SU-DHL-6 (cell line): Measurements from ENCODE around the gene FOSL2.

ENCODE experiments used
- H2AFZ ChIP-seq: fragments of 200-600 bp; sonication (generic); 2 replicates; pipeline ENCODE4 v1.6.1; 2014; ENCODE audit warnings: low read depth, mild to moderate bottlenecking, moderate library complexity, mixed read lengths, antibody characterized with exemption, low read length; ENCODE audit not compliant: severe bottlenecking
- H3F3A ChIP-seq: fragments of 200-600 bp; shearing (Covaris generic); 2 replicates; pipeline ENCODE4 v1.6.0; 2016; ENCODE audit warnings: antibody characterized with exemption, mild to moderate bottlenecking; ENCODE audit not compliant: insufficient read depth
- H3K27ac ChIP-seq: fragments of 200-600 bp; sonication (generic); 2 replicates; pipeline ENCODE4 v1.5.1; 2016; ENCODE audit warnings: low read depth, mild to moderate bottlenecking, low read length, moderate library complexity, mixed read lengths
- H3K27me3 ChIP-seq: fragments of 200-600 bp; sonication (generic), shearing (Covaris generic); 2 replicates; pipeline ENCODE4 v1.6.0; 2014; ENCODE audit warnings: mild to moderate bottlenecking, low read length
- H3K36me3 ChIP-seq: fragments of 200-600 bp; sonication (generic); 2 replicates; pipeline ENCODE4 v1.6.1; 2014; ENCODE audit warnings: mild to moderate bottlenecking, low read length, mixed read lengths
- H3K4me2 ChIP-seq: fragments of 300-600, 200-600 bp; shearing (Covaris generic), sonication (generic); 2 replicates; pipeline ENCODE4 v1.6.0; 2014; ENCODE audit warnings: low read length, low read depth, mild to moderate bottlenecking; ENCODE audit not compliant: poor library complexity, severe bottlenecking
- H3K4me3 ChIP-seq: fragments of 200-600 bp; sonication (generic); 2 replicates; pipeline ENCODE4 v1.5.1; 2014; ENCODE audit warnings: antibody characterized with exemption, low read length, mild to moderate bottlenecking, mixed read lengths; ENCODE audit not compliant: insufficient read depth, poor library complexity, severe bottlenecking
- H3K79me2 ChIP-seq: fragments of 200-600 bp; sonication (generic); 2 replicates; pipeline ENCODE4 v1.6.1; 2014; ENCODE audit warnings: mild to moderate bottlenecking, low read length, moderate library complexity; ENCODE audit not compliant: insufficient read depth
- H3K9ac ChIP-seq: fragments of 200-600 bp; sonication (generic); 2 replicates; pipeline ENCODE4 v1.7.0; 2014; ENCODE audit warnings: mild to moderate bottlenecking, low read length
- H3K9me2 ChIP-seq: fragments of 200-600 bp; sonication (generic); replicated peaks from 2 replicates; pipeline ENCODE4 v1.6.1; 2014; ENCODE audit warnings: low read length; ENCODE audit not compliant: insufficient read depth
- H3K9me3 ChIP-seq: fragments of 200-600 bp; sonication (generic); 2 replicates; pipeline ENCODE4 v1.6.1; 2014; ENCODE audit warnings: low read length, mixed read lengths; ENCODE audit not compliant: insufficient read depth
- H4K20me1 ChIP-seq: fragments of 200-600 bp; sonication (generic); 2 replicates; pipeline ENCODE4 v1.6.1; 2014; ENCODE audit warnings: low read depth, mild to moderate bottlenecking, antibody characterized with exemption, low read length, moderate library complexity, mixed read lengths
- CTCF ChIP-seq: fragments of 200-600 bp; sonication (generic); IDR thresholded peaks from one replicate; pipeline ENCODE4 v1.5.1; 2017; ENCODE audit warnings: antibody characterized with exemption, mild to moderate bottlenecking, low read length, moderate library complexity; ENCODE audit not compliant: insufficient read depth, poor library complexity, severe bottlenecking
- EZH2phosphoT487 ChIP-seq: fragments of 200-600 bp; sonication (generic), shearing (Covaris generic); conservative IDR thresholded peaks from 2 replicates; pipeline ENCODE4 v1.6.1; 2018; ENCODE audit warnings: mild to moderate bottlenecking, antibody characterized with exemption, low read length, moderate library complexity, mixed read lengths

The FOSL2 gene

DNA sequence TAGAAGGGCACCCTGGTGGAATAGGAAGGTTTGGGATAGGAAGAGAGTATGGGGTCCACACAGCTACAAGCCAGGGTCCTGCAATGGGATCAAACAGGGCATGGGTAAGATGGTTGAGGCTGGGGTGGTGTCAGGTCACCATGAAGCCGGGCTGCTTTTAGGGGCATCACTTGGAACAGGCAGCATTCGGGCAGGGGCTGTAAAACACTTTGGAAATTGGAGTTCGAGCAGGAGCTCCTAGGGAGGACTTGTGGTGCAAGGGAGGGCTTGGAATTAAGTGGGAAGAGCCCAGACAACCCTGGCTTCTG is 56.1 kb downstream of the FOSL2 start:
- Histone ChIP-seq H3K79me2 (no peaks in the 10 kb centered on the region), H3K4me3 (no peak overlapping the region), H3K4me2 (no peak overlapping the region), H3K9me3 (no peaks in the 10 kb centered on the region), H3K27ac (no peak overlapping the region), H3K27me3 (no peaks in the 10 kb centered on the region), H3K9ac (no peak overlapping the region), H3F3A (no peaks in the 10 kb centered on the region), H4K20me1 (no peaks in the 10 kb centered on the region), H2AFZ (no peak overlapping the region), H3K36me3 (no peaks in the 10 kb centered on the region), H3K9me2 (no peaks in the 10 kb centered on the region)
- no peak for TF ChIP-seq EZH2phosphoT487
- TF ChIP-seq CTCF: no peak

GRCh38 chr2:28449126-28449487 is 56.4 kb downstream of the FOSL2 start:
- no peak overlapping the region for H3K27ac ChIP-seq
- no peak overlapping the region for H3K4me2 ChIP-seq
- H3K9ac ChIP-seq: no peak overlapping the region
- H4K20me1 ChIP-seq: no peaks in the 10 kb centered on the region
- H3K27me3 ChIP-seq: no peaks in the 10 kb centered on the region
- H3F3A ChIP-seq: no peaks in the 10 kb centered on the region
- TF ChIP-seq EZH2phosphoT487: no peak
- no peak for TF ChIP-seq CTCF
- no peaks in the 10 kb centered on the region for H3K9me2 ChIP-seq
- no peak overlapping the region for H3K4me3 ChIP-seq
- H2AFZ ChIP-seq: no peak overlapping the region
- no peaks in the 10 kb centered on the region for H3K9me3 ChIP-seq
- H3K79me2 ChIP-seq: no peaks in the 10 kb centered on the region
- no peaks in the 10 kb centered on the region for H3K36me3 ChIP-seq

GRCh38 chr2:28449488-28450395 is 57.1 kb downstream of the FOSL2 start:
- H3K27me3 ChIP-seq: no peaks in the 10 kb centered on the region
- no peaks in the 10 kb centered on the region for H3K36me3 ChIP-seq
- no peaks in the 10 kb centered on the region for H4K20me1 ChIP-seq
- no peak overlapping the region for H3K27ac ChIP-seq
- H3F3A ChIP-seq: no peaks in the 10 kb centered on the region
- TF ChIP-seq EZH2phosphoT487 (no peak), CTCF (no peak)
- no peaks in the 10 kb centered on the region for H3K9me3 ChIP-seq
- H3K4me2 ChIP-seq: no peak overlapping the region
- no peak overlapping the region for H2AFZ ChIP-seq
- H3K4me3 ChIP-seq: no peak overlapping the region
- no peak overlapping the region for H3K9ac ChIP-seq
- H3K79me2 ChIP-seq: no peaks in the 10 kb centered on the region
- H3K9me2 ChIP-seq: no peaks in the 10 kb centered on the region
